Choroid plexus epithelial cell (primary cell): Measurements from ENCODE around the gene FSCN2.

ENCODE experiments used
- DNase-seq: peaks from one replicate; pipeline ENCODE4 v3.0.0-alpha.2; 2010; ENCODE audit warnings: low read depth
- H3K4me3 ChIP-seq: 2 replicates; pipeline ENCODE4 v1.5.1; 2011; ENCODE audit warnings: low read depth, mild to moderate bottlenecking, control low read depth, low read length, moderate library complexity
- TF ChIP-seq, protein P1 (sequence below): conservative IDR thresholded peaks from 2 replicates; pipeline ENCODE4 v1.5.1; 2011; ENCODE audit warnings: low read depth, mild to moderate bottlenecking, control low read depth, inconsistent platforms, low read length, moderate library complexity

Gene FSCN2

DNA sequence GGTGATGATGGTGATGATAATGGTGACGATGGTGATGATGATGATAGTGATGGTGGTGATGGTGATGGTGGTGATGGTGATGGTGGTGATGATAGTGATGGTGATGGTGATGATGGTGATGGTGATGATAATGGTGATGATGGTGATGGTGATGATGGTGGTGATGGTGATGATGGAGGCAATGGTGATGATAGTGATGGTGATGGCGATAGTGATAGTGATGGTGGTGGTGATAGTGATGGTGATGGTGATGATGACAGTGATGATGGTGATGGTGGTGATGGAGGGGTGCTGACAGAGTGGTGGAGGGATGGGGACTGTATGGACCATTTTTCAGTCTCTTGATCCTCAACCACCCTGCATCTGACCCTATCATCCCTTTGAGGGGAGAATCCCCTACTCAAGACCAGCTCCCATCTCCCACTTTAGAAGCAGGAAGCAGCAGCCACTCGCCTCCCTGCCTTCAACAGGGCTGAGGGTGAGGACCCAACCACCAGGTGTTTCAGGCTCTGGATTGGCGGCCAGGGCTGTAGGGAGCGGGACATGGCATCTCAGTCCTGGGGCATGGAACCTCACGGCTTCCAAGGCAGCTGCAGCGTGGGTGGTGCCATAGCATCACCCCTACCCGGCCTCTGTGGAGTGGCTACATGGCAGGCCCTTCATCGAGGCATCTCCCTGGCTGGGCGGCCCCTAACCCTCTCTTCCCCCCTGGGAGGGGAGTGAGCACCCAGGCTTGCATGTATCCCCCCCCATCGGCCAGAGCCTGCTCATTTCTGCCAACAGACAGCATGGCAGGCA is 4.5 kb downstream of the FSCN2 start:
- no peak for DNase-seq
- H3K4me3 ChIP-seq: no peak overlapping the region
- TF ChIP-seq, protein P1, sequence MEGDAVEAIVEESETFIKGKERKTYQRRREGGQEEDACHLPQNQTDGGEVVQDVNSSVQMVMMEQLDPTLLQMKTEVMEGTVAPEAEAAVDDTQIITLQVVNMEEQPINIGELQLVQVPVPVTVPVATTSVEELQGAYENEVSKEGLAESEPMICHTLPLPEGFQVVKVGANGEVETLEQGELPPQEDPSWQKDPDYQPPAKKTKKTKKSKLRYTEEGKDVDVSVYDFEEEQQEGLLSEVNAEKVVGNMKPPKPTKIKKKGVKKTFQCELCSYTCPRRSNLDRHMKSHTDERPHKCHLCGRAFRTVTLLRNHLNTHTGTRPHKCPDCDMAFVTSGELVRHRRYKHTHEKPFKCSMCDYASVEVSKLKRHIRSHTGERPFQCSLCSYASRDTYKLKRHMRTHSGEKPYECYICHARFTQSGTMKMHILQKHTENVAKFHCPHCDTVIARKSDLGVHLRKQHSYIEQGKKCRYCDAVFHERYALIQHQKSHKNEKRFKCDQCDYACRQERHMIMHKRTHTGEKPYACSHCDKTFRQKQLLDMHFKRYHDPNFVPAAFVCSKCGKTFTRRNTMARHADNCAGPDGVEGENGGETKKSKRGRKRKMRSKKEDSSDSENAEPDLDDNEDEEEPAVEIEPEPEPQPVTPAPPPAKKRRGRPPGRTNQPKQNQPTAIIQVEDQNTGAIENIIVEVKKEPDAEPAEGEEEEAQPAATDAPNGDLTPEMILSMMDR: no peak

DNA sequence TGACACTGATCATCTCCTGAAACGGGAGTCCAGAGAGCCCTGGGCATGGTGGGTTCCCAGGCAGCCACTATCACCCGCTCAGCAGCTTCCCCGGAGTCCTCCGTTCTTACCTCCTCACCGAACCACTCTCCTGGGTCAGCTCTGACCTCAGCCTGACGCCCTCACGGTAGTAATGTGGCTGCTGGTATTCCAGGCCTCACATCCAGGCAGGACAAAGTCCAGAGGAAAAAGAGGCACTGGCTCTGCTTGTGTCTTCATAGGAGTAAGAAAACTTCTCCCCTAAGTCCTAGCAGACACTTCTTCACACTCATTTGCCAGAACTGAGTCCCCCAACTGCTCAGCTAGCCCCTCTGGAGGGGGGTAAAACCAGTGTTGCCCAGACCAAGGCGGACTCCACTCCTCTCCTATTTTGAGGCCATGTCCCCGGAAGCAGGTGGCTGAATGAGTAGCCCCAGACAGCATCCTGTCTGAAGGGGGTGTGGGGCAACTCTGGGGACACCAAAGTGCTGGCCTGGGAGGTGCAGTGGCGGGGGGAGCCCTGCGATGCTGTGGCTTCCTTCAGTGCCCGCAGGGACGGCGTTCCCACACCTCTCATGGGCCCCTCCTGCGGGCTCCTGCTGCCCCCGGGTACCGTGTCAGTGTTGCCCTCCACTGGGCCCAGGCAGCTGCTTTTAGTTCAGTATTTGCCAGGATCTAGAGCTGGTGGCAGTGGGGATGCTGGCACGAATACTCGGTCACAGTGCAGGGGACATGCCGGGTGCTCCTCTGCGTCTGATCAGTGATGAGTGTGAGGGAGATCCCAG is 5.4 kb downstream of the FSCN2 start:
- TF ChIP-seq, protein P1: no peak
- no peak overlapping the region for H3K4me3 ChIP-seq
- DNase-seq: no peak

DNA sequence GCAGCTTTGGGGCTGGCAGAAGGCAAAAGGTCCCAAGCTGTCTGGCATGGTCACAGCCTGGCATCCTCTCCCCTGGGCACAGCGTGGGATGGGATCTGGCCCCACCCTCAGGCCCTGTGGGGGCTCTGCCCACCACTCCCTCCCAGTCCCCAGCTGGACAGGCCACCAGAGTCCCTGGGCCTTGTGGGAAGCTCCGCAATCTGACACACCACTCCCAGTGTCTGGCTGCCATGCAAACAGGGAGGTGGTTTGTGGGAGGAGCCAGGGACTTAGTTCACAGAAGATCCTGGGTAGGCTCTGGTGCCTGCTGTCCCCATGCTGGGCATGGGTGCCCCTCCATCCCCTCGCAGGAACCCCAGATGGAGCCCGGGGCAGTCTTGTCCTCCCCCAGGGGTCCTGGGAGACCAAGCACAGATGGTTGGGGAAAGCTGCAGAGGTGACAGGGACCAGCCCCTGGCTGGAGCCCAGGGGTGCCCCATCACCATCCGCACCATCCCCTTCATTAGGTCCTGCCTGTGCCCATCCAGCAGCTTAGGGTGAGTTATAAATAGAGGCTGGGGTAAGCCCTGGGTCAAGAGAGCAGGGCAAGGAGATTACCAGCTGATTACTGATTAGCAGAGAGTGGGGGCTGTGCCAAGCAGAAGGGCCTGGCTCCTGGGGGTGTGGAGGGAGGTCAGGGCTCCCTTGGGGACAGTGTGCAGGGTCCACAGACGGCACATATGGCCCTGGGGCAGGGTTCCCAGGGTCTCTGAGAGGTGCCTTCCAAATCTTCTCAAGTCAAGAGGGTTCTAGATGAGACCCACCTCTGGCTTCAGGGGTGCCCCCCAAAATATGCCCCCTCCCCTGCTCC is 6.2 kb downstream of the FSCN2 start:
- H3K4me3 ChIP-seq: no peak overlapping the region
- TF ChIP-seq, protein P1: no peak
- DNase-seq: no peak

DNA sequence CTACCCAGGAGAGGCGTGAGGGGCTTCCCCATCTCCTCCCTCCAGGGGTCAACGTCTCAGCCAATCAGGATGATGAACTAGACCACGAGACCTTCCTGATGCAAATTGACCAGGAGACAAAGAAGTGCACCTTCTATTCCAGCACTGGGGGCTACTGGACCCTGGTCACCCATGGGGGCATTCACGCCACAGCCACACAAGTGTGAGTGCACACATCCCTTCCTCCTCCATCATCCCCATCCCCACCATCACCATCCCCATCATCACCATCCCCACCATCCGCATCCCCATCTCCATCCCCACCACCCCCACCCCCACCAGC is 6.8 kb downstream of the FSCN2 start:
- no peak for DNase-seq
- TF ChIP-seq, protein P1: no peak
- no peak overlapping the region for H3K4me3 ChIP-seq

DNA sequence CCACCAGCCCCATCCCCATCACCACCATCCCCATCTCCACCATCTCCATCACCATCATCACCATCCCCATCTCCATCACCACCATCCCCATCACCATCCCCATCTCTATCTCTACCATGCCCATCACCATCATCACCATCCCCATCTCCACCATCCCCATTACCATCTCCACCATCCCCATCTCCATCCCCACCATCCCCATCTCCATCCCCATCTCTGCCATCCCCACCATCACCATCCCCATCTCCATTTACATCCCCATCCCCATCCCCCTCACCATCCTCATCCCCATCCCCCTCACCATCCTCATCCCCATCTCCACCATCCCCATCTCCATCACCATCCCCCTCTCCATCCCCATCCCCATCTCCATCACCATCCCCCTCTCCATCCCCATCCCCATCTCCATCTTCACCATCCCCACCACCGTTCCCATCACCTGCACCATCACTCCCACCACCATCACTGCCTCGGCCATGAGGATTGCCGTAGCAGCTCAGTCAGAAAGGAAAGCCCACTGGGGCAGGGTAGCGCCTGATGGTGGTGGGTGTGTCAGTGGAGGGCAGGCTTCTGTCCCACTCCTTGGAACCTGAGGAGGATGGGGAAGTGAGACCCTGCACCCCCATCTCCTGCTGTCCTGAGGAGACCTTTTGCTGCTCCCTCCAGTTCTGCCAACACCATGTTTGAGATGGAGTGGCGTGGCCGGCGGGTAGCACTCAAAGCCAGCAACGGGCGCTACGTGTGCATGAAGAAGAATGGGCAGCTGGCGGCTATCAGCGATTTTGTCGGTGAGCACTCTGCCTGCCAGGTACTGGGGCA is 7.5 kb downstream of the FSCN2 start:
- TF ChIP-seq, protein P1: no peak
- H3K4me3 ChIP-seq: no peak overlapping the region
- DNase-seq: no peak
